Peyer's patch (tissue), 4 donors: ENCODE data around the gene NRARP. TPM values are rescaled to one million over a fixed set of nuclear protein-coding genes. Genes with fewer than 3 reads are reported as not detected.
"Not testable (repeated sequence)": the region's sequence is repeated elsewhere in the genome, so short reads cannot be mapped to it uniquely, and the experiment has no call there.

Source experiments
- DNase-seq, 3 donors: peaks; one replicate each; pipeline ENCODE4 v3.0.0-alpha.2; 2017 to 2019
- H3K27ac ChIP-seq, 4 donors: fragments of 200-600 bp; sonication (generic); one replicate each; pipeline ENCODE4 v1.5.1; 2016 to 2019
- H3K27me3 ChIP-seq, 2 donors: fragments of 200-600 bp; sonication (generic); one replicate each; pipeline ENCODE4 v1.5.1; 2019
- H3K36me3 ChIP-seq, 3 donors: fragments of 200-600 bp; sonication (generic); one replicate each; pipeline ENCODE4 v1.5.1; 2016 to 2019
- H3K4me1 ChIP-seq, 4 donors: fragments of 200-600 bp; sonication (generic); one replicate each; pipeline ENCODE4 v1.5.1; 2016 to 2019
- H3K4me3 ChIP-seq, 4 donors: fragments of 200-600 bp; sonication (generic); 1 replicate in 3 of 4; 2 replicates in 1 of 4; pipeline ENCODE4 v1.5.1; 2016 to 2019; ENCODE audit warnings: mild to moderate bottlenecking in 1 of 4
- H3K9me3 ChIP-seq, 4 donors: fragments of 200-600 bp; sonication (generic); one replicate each; pipeline ENCODE4 v1.5.1; 2016 to 2019; ENCODE audit warnings: mild to moderate bottlenecking in 1 of 4
- CTCF ChIP-seq, 6 experiments: fragments of 450-650 bp in 4 of 6; fragments of 200-600 bp in 2 of 6; sonication (generic) in 1 of 6; IDR thresholded peaks; one replicate each; pipeline ENCODE4 v1.5.1; 2017 to 2019; ENCODE audit warnings: antibody characterized with exemption in 6 of 6, mild to moderate bottlenecking in 3 of 6, moderate library complexity in 1 of 6
- POLR2A ChIP-seq, 2 donors: fragments of 450-650 bp; IDR thresholded peaks; one replicate each; pipeline ENCODE4 v1.5.1; 2017; ENCODE audit warnings: antibody characterized with exemption in 2 of 2, mild to moderate bottlenecking in 2 of 2, moderate library complexity in 2 of 2
- total RNA-seq, 4 donors: library from RNA; depleted of rRNA; stranded (reverse); fragments of >200 nt; gene quantifications; one replicate each; pipeline ENCODE4 v1.1.0, GENCODE V29; 2016

Gene NRARP
- total RNA-seq, 4 donors from 2014 or later: 35.3 to 56.1 (median 43.8) TPM

DNA sequence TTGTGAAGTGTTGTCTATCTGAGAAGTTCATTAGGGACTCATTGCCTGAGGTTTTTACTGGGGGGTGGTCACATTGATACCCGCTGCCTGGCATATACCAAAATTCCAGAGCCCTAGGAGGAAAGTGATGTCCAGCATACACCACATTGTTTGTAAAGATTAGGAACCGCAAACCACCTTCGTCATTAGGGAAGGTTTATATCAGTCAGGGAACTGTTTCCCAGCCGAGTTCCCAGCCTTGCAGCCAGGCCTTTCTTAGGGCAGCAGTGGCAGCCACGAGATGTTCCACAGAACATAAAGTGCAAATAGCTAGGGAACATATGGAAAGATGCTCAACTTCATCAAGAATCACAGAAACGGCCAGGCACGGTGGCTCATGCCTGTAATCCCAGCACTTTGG, 40.4 kb upstream of the NRARP start:
- Histone ChIP-seq H3K4me3 (no peak overlapping the region), H3K36me3 (peaks cover 0 to 11% (median 0%) of the 10 kb centered on the region in 3 donors), H3K27me3 (no peaks in the 10 kb centered on the region), H3K4me1 (no peaks in the 10 kb centered on the region), H3K27ac (no peak overlapping the region), H3K9me3 (peaks cover 0 to 4% (median 0%) of the 10 kb centered on the region in 4 donors)
- DNase-seq: no peak
- TF ChIP-seq CTCF (IDR thresholded peaks at IDR 0.05): no peak
- TF ChIP-seq POLR2A (IDR thresholded peaks at IDR 0.05): no peak

DNA sequence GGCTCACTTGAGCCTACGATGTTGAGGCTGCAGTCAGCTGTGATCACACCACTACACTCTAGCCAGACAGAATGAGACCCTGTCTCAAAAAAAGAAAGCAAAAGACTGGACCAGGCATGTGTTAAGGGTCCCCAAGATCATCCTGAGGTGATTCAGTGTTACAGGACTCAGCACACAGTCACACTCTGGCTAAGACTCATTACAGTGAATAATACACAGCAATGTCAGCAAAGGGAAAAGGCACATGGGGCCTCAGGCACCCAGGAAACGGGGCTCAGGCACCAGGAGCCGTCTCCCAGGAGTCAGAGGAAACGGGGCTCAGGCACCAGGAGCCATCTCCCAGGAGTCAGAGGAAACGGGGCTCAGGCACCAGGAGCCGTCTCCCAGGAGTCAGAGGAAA, 39.2 kb upstream of the NRARP start:
- H3K27me3 ChIP-seq: no peaks in the 10 kb centered on the region
- TF ChIP-seq CTCF (IDR thresholded peaks at IDR 0.05): no peak
- no peak for TF ChIP-seq POLR2A (IDR thresholded peaks at IDR 0.05)
- H3K36me3 ChIP-seq: no peaks in the 10 kb centered on the region
- H3K27ac ChIP-seq: no peak overlapping the region
- no peak overlapping the region for H3K4me3 ChIP-seq
- no peaks in the 10 kb centered on the region for H3K9me3 ChIP-seq
- H3K4me1 ChIP-seq: no peaks in the 10 kb centered on the region
- DNase-seq: no peak

- not testable (repeated sequence) for H3K4me3 ChIP-seq, H3K36me3 ChIP-seq, H3K9me3 ChIP-seq, H3K4me1 ChIP-seq, H3K27ac ChIP-seq, H3K27me3 ChIP-seq, DNase-seq
Measured at GRCh38 chr9:137339908-137340462, 37.9 kb upstream of the NRARP start.

DNA sequence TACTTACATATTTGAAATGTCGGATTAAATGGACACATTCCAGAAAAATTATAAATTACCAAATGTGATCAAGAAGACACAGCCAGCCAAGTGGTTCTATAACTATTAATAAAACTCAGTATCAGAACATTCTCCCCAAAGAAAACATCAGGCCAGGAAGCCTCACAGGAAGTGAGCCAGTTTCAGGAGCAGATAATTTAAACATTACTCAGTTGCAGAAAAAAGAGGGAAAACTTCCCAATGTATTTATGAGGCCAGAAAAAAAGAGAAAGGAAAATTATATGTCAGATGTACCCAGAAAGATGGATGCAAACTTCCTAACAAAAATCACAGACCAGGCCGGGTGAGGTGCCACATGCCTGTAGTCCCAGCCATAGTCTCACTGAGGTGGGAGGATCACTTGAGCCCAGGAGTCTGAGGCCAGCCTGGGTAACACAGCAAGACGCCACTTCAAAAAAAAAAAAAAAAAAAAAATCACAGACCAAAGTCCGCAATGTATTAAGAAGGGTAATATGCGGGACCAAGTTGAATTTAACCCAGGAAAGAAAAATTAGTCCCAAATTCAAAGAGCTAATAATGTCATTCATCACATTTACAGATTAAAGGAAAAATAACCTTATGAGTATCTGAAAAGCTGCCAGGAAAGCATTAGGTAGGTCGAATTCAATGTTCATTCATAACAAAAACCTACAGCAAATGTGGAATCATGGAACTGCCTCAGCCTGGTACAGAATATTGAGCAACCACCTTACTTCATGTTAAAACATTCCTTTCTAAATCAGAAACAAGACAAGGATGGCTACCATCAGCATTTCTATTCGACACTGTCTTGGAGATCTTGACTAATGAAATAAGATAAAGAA, 37.2 kb upstream of the NRARP start:
- H3K9me3 ChIP-seq: no peaks in the 10 kb centered on the region
- no peaks in the 10 kb centered on the region for H3K4me1 ChIP-seq
- H3K4me3 ChIP-seq: no peak overlapping the region
- H3K27ac ChIP-seq: no peak overlapping the region
- peak in 1 of 3 donors; percentile 10 for DNase-seq
- H3K36me3 ChIP-seq: no peaks in the 10 kb centered on the region
- TF ChIP-seq POLR2A (IDR thresholded peaks at IDR 0.05) (no peak), CTCF (IDR thresholded peaks at IDR 0.05) (no peak)
- H3K27me3 ChIP-seq: no peaks in the 10 kb centered on the region

DNA sequence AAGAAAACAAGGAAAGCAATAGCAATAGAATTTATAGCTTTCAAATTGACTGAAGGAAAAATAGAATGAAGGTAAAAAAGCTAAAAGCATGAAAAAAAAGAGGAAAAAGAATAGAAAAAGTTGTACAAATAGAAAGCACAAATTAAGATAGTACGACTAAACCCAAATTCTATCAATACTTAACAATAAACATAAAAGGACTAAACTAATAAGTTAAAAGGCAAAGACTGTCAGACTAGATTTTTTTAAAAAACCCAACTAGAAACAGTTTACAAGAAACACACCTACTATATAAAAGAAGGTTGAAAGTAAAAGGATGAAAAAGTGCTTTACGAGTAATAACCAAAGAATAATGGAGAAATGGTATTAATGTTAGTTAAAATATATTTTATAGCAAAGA, 34.7 kb upstream of the NRARP start:
- Histone ChIP-seq H3K4me3 (no peak overlapping the region), H3K27me3 (no peaks in the 10 kb centered on the region), H3K4me1 (no peaks in the 10 kb centered on the region), H3K27ac (no peak overlapping the region), H3K36me3 (no peaks in the 10 kb centered on the region), H3K9me3 (no peaks in the 10 kb centered on the region)
- TF ChIP-seq CTCF (IDR thresholded peaks at IDR 0.05): no peak
- no peak for TF ChIP-seq POLR2A (IDR thresholded peaks at IDR 0.05)
- no peak for DNase-seq

DNA sequence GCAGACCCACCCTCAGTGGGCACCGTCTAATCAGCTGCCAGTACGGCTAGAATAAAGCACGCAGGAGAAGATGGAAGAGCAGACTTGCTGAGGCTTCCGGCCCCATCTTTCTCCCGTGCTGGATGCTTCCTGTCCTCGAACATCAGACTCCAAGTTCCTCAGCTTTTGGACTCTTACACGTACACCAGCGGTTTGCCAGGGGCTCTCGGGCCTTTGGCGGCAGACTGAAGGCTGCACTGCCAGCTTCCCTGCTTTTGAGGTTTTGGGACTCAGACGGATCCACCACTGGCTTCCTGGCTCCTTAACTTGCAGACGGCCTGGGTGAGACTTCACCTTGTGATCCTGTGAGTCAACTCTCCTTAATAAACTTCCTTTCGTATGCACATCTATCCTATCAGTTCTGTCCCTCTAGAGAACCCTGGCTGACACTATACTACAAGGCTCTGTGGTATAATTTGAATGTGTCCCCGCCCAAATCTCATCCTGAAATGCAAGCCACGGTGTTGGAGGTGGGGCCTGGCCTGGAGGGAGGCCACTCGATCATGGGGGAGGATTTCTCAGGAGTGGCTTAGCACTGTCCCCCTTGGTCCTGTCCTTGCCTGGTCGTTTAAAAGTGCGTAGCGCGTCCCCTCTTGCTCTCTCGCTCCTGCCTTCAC, 31.1 kb upstream of the NRARP start:
- TF ChIP-seq POLR2A (IDR thresholded peaks at IDR 0.05) (no peak), CTCF (IDR thresholded peaks at IDR 0.05) (no peak)
- Histone ChIP-seq H3K36me3 (no peaks in the 10 kb centered on the region), H3K4me1 (no peaks in the 10 kb centered on the region), H3K27ac (no peak overlapping the region), H3K27me3 (no peaks in the 10 kb centered on the region), H3K4me3 (no peak overlapping the region), H3K9me3 (no peaks in the 10 kb centered on the region)
- no peak for DNase-seq
